Choroid plexus epithelial cell (primary cell): ENCODE results near the gene OR7D2.
A peak's percentile ranks its signal among the peaks of the same experiment; 100 is the strongest.
"Not testable (repeated sequence)": the region's sequence is repeated elsewhere in the genome, so short reads cannot be mapped to it uniquely, and the experiment has no call there.

ENCODE experiments used
- DNase-seq: peaks from one replicate; pipeline ENCODE4 v3.0.0-alpha.2; 2010; ENCODE audit warnings: low read depth
- H3K4me3 ChIP-seq: 2 replicates; pipeline ENCODE4 v1.5.1; 2011; ENCODE audit warnings: low read depth, mild to moderate bottlenecking, control low read depth, low read length, moderate library complexity
- TF ChIP-seq, protein P1 (sequence below): conservative IDR thresholded peaks from 2 replicates; pipeline ENCODE4 v1.5.1; 2011; ENCODE audit warnings: low read depth, mild to moderate bottlenecking, control low read depth, inconsistent platforms, low read length, moderate library complexity

Gene OR7D2

DNA sequence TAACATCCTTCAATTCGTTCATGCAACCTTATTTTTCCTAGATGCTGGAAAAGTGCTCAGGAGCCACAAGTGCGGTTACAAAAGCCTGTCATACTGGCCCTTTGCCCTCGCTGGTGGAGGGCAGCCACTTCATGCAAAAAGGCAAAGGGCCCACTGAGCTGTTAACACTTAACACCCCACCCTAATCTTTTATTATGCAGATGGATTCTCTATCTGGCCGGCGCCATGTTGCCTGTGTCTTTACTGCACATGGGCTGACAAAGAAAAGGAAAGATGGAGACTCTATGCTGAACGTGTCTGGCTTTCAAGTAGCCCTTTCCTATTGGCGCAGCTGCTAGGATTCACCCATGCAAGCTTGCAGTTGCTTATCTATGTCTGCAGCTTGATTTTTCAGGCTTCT is 10.8 kb downstream of the OR7D2 start:
- TF ChIP-seq, protein P1, sequence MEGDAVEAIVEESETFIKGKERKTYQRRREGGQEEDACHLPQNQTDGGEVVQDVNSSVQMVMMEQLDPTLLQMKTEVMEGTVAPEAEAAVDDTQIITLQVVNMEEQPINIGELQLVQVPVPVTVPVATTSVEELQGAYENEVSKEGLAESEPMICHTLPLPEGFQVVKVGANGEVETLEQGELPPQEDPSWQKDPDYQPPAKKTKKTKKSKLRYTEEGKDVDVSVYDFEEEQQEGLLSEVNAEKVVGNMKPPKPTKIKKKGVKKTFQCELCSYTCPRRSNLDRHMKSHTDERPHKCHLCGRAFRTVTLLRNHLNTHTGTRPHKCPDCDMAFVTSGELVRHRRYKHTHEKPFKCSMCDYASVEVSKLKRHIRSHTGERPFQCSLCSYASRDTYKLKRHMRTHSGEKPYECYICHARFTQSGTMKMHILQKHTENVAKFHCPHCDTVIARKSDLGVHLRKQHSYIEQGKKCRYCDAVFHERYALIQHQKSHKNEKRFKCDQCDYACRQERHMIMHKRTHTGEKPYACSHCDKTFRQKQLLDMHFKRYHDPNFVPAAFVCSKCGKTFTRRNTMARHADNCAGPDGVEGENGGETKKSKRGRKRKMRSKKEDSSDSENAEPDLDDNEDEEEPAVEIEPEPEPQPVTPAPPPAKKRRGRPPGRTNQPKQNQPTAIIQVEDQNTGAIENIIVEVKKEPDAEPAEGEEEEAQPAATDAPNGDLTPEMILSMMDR = no peak
- no peak overlapping the region for H3K4me3 ChIP-seq
- DNase-seq = no peak

DNA sequence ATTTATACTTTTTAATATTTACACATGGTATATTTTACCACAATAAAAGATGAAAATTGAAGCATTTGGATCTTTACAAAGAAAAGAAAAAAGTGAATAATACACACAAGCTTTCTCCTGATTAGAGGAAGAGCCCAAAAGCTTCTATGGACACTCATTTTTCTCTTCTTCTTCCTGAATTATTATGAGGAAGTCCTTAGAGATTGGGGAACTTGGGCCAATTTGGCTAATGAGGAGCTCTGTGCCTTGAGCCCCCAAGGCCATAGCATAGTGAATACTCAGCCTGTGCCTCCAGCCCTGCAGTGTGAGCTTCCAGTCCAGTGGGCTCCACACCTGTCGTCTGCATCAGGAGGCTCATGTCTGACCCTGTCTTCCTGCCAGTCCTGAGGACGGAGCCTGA is 19.3 kb downstream of the OR7D2 start:
- DNase-seq, H3K4me3 ChIP-seq: not testable (repeated sequence)

DNA sequence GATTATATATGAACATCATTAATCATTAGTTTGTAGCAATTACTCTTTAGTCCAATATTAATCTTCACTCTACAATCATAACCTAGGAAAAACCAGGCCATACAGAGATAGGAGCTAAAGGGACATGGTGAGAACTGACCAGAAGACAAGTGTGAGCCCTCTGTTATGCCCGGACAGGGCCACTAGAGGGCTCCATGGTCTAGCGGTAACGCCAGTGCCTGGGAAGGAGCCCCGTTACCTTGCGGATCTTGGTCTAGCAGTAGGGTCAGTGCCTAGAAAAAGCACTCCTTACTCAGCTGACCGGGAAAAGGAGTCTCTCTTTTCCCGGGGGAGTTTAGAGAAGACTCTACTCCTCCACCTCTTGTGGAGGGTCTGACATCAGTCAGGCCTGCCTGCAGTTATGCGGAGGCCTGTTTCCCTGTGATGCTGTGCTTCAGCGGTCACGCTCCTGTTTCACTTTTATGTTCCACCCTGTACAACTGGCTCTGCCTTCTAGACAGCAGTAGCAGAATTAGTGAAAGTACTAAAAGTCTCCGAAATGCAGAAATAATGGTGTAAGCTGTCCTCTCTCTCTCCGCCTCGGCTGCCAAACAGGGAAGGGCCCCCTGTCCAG is 26.8 kb downstream of the OR7D2 start:
- H3K4me3 ChIP-seq = peak overlapping the region; percentile 42
- peak; percentile 78 for DNase-seq
- TF ChIP-seq, protein P1 = peak; percentile 88

- no peak within 1 kb of the TSS for H3K4me3 ChIP-seq
- no peak for DNase-seq
- TF ChIP-seq, protein P1 = no peak
Observed at GRCh38 chr19:9219489-9219888, 40.7 kb downstream of the OR7D2 start, which contains the start of gene OR7D4. OR7D4 (minus strand) TSS chr19:9219589; CDS start chr19:9214837, 4,752 bp downstream.
